ENCODE measurements around the gene NDUFAF8. TPM values are rescaled to one million over a fixed set of nuclear protein-coding genes. Genes with fewer than 3 reads are reported as not detected.

The NDUFAF8 gene
- total RNA-seq, 1 experiment from 2014 or later, result 102 TPM

GRCh38 chr17:81213978-81214377, 25.1 kb upstream of the NDUFAF8 start:
- Histone ChIP-seq H3K4me3 (replicated peaks in 1 of 2; ENCODE audit: low read depth in 1 of 2, low read length in 2 of 2) (no peak overlapping the region), H3K9me2 (ENCODE audit: insufficient read depth) (no peaks in the 10 kb centered on the region), H3K9me3 (ENCODE audit: control insufficient read depth in 1 of 2, insufficient read depth in 1 of 2, low read depth in 1 of 2, low read length in 2 of 2) (no peaks in the 10 kb centered on the region), H3K36me3 (ENCODE audit: control insufficient read depth in 1 of 2, insufficient read depth in 2 of 2, low read length in 2 of 2) (peaks cover 0 to 4% of the 10 kb centered on the region in 2 experiments; a peak in 1 of 4 replicates), H3K79me2 (ENCODE audit: insufficient read depth, low read length) (no peaks in the 10 kb centered on the region), H4K20me1 (ENCODE audit: insufficient read depth) (no peaks in the 10 kb centered on the region), H3K4me1 (ENCODE audit: control insufficient read depth in 1 of 2, insufficient read depth in 2 of 2, low read length in 2 of 2) (no peaks in the 10 kb centered on the region), H3K9ac (ENCODE audit: low read length) (no peak overlapping the region), H2AFZ (ENCODE audit: low read depth, low read length, poor library complexity, severe bottlenecking) (no peak overlapping the region), H3K27ac (ENCODE audit: low read depth, low read length) (no peak overlapping the region), H3K27me3 (ENCODE audit: insufficient read depth, low read length) (no peaks in the 10 kb centered on the region), H3K4me2 (ENCODE audit: low read length) (no peak overlapping the region)
- no peak for ATAC-seq
- no peak for DNase-seq (ENCODE audit: low read depth, low spot score)
- RAD21 ChIA-PET (ENCODE audit: low non-redundant PET in 1 of 2, low total read pairs in 2 of 2, uncharacterized antibody in 2 of 2, unreplicated experiment in 2 of 2), result no interaction called here
- intact Hi-C loops (cut with micrococcal nuclease), result no loop called here
- CTCF ChIA-PET, result no interaction called here
- POLR2A ChIA-PET, result no interaction called here
- no peak for TF ChIP-seq EGR1 (IDR thresholded peaks at IDR 0.05; ENCODE audit: low read depth)
- TF ChIP-seq CEBPB (IDR thresholded peaks at IDR 0.05; ENCODE audit: low read depth), result no peak
- TF ChIP-seq SP1 (IDR thresholded peaks at IDR 0.05; ENCODE audit: low read depth), result no peak
- no peak for TF ChIP-seq ELF1 (IDR thresholded peaks at IDR 0.05; ENCODE audit: borderline replicate concordance, low read depth)
- no peak for TF ChIP-seq ZBTB33 (IDR thresholded peaks at IDR 0.05; ENCODE audit: extremely low read depth, insufficient replicate concordance, low read length)
- no peak for TF ChIP-seq EZH2 (IDR thresholded peaks at IDR 0.05)
- TF ChIP-seq POLR2AphosphoS5 (IDR thresholded peaks at IDR 0.05; ENCODE audit: low read depth, low read length), result no peak
- no peak for TF ChIP-seq TCF7L2 (IDR thresholded peaks at IDR 0.05; ENCODE audit: borderline replicate concordance, extremely low read depth, insufficient read depth, insufficient read length)
- no peak for TF ChIP-seq YY1 (IDR thresholded peaks at IDR 0.05; ENCODE audit: extremely low read depth, insufficient replicate concordance, low read depth, low read length)
- TF ChIP-seq SRF (IDR thresholded peaks at IDR 0.05; ENCODE audit: low read depth), result no peak
- no peak for TF ChIP-seq SIN3A (IDR thresholded peaks at IDR 0.05; ENCODE audit: low read depth)
- no TSS peak for BruUV-seq (replicated peaks)

Data from HCT116 (cell line).